Kasumi-1 (cell line): ENCODE data around the gene PDIA5.

Source experiments
- DNase-seq, 2 experiments: peaks; one replicate each; lab custom pipeline; 2025; lab: John Stamatoyannopoulos, UW

The PDIA5 gene

DNA sequence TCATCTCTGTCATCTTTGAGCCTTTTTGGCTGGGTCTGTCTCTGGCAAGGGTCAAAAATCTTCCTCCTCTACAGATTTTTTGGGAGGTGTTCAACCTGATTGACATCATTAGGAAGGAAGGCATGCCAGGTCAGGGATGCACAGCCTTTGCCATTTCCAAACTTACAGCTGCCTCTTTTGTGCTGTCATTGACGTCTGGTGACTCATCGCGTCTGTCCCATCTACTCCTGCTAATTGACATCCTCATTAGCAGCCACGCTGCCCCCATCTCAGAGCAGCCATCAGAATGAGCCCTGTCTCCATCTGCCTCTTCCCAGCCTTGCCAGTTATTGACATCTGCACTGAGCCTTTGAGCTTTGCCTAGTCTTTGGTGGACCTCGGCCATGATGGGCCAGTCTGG is 53.0 kb downstream of the PDIA5 start:
- DNase-seq, result no peak

DNA sequence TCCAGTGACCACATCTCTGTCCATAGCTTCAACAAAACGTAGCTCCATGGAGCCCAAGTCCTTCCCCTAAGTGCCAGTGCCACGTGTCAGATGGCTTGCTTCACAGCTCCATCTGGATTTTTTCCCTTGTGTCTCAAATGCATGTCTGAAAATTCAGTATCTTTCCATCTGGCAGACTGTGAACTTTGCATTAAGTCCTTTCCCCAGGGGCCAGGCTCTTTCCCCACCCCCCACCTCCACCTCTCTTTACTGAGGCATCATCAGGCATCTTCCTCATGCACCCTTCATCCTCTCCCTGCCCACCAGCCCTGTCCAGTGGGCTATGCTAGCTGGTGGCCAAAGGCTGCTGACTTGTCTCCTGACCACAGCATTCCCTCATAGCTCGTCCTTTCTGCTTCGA is 53.7 kb downstream of the PDIA5 start:
- no peak for DNase-seq

DNA sequence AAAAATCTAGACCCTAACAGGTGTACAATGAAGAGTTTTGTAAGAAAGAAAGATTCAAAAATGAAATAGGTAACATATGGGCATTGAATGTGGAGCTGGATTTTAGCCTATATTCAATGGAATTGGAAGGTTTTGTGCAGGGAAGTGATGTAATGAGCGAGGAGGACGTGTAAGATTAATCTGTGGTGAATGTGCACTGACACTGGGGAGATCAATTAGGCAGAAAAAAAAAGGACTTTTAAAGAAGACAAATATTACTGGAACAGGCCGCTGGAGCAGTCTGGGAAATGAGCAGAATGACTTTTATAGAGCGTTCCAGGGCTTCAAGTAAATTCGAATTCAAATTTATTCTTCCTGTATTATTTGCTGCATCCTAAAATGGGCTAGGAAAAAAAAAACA is 55.2 kb downstream of the PDIA5 start:
- no peak for DNase-seq

DNA sequence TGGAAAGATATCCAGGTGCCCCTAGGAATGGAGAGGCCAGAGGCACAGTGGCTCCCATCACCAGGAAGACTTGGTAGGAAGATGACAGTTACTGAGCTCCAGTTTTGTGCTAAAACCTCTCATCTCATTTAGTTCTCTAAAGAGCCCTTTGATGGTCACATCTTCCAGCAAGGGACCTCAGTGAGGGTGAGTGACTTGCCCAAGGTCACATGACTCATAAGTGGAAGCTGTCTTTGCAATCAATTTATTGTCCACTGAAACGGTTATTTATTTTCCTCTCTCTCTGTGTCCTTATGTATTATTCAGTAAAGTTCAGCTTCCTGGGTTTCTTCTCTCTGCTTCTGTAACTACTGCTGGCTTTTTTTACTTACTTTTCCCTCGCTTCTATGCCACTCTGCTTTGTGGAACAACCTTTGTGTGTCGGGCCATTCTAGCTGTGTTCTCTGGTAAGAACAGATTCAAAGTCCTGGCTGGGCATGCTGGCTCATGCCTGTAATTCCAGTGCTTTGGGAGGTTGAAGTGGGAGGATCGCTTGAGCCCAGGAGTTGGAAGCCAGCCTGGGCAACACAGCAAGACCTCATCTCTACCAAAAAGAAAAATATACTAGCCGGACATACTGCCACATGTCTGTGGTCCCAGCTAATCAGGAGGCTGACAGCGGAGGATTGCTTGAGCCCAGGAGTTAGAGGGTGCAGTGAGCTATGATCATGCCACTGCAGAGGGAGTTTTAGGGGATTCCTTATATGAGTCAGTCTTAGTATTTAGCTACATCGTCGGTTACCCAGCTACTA is 55.9 kb downstream of the PDIA5 start:
- no peak for DNase-seq

DNA sequence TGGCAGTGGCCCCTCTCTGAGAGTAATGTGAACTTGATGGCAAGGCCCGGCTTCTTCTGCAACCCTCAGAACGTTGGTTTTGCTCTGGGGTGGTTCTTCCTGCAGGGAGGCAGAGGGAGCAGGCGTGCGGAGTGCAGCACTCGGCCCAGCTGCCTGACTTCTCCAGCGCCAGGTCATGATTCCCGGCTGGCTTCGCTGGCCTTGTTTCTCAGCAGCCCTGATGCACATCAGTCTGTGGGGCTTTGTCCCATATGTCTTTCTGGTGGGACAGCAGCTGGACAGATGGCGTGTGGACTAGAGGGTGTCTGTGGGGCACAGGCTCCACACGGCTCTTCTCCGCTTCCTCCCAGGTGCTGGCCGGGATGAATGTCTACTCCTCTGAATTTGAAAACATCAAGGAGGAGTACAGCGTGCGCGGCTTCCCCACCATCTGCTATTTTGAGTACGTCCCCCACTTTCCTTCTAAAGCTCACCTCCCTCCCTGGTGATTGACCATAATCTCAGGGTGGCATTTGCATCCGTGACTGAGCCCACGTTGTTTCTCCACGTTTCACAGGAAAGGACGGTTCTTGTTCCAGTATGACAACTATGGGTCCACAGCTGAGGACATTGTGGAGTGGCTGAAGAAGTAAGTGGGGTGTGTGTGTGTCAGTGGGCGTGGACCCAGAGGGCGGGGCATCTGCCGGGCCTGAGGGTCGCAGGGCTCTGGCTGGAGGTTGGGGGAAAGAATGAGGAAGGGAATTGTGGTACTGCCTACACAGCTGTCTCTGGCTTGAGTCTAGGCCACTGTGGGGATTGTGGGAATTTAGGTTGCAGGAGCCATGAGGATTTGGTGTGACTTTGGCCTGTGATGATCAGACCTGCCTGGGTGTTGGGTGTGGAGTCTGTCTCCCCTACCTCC is 57.1 kb downstream of the PDIA5 start:
- no peak for DNase-seq

DNA sequence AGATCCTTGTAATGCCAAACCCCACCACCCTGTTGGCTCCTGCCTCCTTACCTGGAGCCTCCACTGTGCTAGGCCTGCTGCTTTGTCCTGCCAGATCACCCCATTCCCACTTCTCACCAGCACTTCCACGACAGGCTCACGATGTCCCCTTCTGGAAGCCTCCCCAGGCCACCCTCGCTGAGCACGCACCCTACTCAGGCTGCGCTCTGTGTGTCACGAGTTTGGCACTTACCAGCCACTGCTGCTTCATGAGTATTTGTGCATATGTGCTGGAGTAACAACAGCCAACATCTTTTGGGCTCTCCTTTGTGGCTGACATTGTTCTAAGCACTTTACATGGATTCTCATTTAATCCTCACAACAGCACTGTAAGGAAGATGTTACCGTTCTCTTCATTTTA is 58.1 kb downstream of the PDIA5 start:
- no peak for DNase-seq

DNA sequence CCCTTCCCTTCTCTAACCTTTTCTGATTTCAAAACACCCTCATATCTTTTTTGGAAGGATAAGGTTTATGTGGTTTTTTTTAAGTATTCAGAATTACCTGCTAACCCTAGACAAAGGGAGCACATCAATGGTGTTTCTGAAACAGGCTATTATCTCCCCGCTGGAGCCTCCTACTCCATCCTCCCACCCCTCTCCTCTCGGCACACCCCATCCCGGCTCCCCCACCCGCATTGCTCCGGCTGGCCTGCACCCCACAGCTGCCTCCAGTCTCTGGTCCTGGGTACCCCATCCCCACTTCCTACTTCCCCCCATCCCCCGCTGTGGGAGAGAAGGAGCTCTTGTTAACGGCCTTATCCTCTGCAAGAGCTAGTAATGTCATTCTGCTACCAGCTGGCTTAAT is 59.2 kb downstream of the PDIA5 start:
- no peak for DNase-seq

DNA sequence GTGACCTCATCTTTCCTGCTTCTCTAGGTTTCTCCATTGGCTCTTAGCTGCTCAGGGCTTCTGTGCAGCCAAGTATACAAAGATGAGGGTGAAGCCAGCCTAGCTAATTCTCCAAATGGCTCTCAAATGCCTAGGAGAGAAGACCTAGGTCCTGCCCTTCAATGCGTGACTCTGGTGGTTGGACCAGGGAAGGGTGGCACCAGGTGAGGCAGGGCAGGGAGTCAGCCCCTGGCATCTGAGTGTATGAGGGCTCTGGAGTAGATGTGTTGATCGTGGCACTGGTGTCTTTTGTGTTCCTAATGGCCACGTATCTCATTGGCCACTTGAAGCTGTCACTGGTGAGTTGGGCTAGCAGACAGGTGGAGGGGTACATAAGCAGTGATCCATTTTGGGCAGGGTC is 59.8 kb downstream of the PDIA5 start:
- no peak for DNase-seq

DNA sequence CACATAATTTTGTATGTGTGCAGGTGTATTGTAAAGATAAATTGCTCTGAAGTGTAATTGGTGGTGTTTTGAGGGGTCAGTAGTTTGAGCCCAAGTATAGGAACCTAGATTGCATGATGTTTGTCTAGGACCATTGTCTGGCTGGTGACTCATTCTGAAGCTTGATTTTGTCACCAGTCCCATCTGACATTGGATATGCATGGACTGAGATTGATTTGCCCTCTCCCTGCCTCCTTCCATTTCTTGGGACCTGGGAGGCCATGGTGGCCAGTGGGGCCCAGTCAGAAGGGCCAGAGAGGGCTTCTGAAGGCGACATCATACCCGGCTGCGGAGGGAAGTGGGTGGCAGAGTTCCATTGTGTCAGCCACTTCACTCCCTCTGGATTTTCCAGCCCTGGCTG is 62.3 kb downstream of the PDIA5 start:
- no peak for DNase-seq

DNA sequence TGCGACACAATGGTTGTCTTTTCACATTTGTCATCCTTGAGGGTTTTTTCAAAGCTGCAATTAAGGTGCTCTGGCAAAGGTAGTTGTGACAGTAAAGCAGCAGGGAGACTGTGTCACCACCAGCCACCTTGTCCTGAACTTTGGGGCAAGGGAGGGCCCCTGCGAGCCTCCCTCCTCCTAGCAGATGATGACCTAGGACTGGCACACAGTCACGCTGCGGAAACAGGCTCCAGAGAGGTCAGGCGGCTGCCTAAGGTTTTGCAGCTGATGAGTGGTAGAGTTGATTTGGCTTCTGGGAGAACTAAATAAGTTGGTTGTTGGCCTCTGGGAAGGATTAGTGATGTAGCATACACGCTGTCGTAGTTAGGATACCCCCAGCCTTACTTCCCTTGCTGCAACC is 62.7 kb downstream of the PDIA5 start:
- DNase-seq, result no peak

DNA sequence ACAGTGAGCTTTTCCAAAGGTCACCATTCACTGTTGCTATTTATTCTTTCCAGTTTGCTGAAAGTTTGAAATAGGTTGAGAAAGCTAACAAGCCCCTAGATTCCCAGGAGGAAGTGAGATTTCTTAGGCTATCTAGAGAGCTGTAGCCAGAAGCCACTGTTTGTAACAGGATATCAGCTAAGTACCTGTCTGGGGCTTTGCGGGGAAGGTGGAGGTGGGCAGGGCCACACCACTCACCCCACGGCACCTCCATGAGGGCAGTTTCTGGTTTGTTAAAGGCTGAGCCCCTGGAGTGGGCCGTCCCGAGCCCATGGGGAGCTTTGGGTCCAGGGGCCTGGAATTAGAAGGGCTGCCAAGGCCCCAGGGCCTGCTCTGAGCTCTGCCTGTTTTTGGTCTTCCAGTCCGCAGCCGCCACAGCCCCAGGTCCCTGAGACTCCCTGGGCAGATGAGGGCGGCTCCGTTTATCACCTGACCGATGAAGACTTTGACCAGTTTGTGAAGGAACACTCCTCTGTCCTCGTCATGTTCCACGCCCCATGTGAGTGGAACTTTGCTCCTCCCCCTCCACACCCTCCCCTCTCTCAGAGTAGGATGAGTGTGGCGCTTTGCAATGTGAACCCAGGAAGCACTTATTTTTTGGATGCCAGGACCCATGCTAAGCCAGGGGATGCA is 63.4 kb downstream of the PDIA5 start:
- DNase-seq, result no peak

DNA sequence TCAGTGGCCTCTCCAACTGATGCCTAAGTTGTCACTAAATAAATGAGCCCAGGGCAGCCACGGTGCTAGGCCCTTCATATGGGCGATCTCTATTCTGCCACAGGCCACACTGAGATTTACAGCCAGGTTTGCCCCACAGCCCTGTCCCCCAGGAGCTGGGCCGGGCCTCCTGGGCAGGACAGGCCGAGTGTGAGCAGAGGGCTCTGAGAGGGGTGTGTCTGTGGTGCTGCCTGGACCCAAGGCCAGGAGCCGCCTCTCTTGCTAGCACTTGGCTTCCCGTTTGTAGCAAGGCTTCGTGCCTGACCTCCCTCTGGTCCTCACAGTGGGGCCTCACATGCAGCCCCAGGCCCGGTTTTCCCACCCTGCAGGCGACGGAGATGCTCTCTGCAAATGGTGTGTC is 67.8 kb downstream of the PDIA5 start:
- no peak for DNase-seq

DNA sequence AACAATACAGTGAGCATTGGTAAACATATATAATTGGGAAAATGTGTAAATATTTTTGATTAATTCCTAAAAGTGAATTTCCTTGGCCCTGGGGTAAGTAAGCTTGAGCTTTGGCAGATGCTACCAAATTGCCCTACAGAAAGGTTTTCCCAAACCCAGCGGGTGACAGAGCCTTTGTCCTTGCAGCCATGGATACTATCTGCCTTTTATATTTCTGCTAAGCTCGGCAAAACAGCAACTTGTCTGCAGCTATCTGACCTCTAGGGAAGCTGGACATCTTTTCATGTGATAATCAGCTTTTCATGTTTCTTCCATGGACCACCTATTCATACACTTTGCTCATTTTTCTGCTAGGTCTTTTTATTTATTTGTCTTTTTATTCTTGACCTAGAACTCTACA is 70.2 kb downstream of the PDIA5 start:
- no peak for DNase-seq

DNA sequence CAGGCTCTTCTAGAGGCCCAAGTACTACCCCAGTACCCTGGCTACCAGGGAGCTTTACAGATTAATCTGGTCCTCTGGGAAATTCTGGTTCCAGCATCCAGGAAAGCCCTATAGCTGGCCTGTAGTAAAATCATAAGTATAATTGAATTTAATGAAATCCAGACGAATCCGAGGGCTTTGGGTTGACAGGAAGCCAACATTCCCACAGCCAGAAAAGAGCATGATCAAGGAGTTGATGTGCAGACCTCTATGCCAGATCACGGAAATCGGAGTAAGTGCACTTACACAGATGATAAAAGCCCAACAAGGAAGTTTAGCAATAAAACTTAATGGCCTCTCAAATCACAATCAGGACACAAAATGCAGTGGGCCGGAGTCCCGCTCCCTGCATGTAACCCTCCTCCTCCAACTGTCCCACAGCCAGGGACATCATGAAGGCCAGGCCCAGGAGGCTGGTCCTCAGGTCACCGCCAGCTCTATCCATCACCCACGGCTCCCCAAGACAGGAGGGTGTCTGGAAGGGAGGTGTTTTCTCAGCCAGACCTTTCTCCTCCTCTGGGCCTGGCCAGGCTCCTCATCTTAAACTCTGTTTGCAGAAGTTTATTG is 72.1 kb downstream of the PDIA5 start:
- no peak for DNase-seq

DNA sequence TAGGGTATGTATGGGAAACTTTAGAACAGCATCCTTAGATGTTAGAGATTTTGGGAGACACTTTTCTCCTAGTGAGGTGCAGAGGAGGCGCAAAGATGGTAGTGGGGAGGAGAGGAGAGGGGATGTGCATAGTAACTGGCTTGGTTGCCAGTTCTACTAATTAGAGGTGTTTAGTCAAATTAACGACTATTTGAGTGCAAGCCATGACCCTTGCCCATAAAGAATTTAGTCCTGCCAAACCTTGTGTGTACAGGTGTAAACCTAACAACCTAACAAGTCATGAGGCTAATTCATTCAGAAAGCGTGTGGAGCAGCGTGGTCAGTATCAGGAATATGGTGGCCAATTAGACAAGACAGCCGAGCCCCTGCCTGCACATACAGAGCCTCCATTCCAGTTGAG is 72.7 kb downstream of the PDIA5 start:
- DNase-seq, result no peak

DNA sequence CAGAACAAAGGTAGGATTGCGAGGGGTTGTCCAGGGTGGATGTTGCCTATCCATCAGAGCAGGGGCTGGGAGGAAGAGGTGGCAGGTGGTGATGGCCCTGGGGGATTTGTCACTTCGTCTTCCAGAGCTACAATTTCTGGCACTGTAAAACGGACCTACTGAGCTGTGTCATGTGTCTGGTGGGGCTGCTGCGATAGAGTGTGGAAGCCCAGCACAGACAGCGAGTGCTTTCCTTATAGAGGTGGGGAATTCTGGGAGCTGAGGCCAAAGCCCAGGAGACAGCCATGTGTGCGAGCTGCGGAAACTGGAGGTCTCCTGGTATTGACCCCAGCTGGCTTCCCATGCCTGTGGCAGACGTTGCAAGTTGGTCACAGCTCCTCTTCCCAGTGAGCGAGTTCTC is 73.7 kb downstream of the PDIA5 start:
- DNase-seq, result no peak

DNA sequence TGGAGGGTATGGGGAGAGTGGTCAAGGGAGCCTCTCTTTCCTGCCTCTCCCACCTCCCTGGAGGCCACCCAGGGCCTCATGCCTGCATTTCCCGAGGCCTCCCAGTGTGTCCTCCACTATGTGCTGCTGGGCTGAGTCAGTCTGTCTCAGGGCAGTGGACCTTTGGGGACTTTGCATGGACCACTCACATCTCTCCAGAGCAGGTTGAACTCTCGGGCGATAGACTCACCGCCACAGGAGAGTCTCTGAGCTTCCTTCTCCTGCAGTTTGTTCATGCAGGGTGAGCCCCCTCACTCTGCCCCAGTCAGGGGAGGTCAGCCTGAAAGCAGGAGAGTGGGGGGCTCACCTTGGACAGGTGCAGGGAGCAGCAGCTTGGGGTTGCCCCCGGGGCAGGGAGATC is 74.5 kb downstream of the PDIA5 start:
- no peak for DNase-seq

DNA sequence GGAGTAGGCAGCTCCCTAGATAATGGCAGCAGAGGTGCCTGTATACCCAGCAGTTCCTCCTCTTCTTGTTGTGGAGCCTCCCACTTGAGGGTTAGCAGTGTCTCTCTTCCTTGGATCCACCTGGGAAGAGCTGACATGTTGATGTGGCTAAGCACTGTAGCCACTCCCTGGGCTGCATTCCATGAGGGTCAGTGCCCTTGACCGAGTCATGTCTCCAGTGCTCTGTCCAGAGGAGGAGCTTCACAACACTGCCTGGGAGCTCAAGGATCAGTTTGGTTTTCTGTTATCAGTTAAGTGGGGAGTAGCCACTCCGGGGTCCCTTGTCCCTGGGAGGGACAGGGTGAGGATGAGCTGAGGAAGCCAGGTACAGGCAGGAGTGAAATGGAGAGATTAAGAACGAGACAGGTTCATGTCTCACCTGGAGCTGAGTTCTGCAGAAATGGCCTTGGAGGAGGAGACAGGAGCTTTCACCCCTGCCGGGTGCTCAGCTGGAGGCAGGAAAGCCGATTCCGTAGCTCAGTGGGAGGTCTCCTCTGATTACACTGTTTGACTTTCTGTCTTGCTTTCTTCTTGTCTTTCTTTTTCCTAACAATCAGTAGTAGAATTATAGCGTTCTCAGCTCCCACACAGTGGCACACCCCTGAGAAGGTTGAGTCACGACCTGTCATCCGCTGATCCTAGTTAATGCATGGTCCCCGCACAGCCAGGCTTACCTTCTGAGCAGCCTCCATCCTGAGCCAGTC is 77.0 kb downstream of the PDIA5 start:
- no peak for DNase-seq

DNA sequence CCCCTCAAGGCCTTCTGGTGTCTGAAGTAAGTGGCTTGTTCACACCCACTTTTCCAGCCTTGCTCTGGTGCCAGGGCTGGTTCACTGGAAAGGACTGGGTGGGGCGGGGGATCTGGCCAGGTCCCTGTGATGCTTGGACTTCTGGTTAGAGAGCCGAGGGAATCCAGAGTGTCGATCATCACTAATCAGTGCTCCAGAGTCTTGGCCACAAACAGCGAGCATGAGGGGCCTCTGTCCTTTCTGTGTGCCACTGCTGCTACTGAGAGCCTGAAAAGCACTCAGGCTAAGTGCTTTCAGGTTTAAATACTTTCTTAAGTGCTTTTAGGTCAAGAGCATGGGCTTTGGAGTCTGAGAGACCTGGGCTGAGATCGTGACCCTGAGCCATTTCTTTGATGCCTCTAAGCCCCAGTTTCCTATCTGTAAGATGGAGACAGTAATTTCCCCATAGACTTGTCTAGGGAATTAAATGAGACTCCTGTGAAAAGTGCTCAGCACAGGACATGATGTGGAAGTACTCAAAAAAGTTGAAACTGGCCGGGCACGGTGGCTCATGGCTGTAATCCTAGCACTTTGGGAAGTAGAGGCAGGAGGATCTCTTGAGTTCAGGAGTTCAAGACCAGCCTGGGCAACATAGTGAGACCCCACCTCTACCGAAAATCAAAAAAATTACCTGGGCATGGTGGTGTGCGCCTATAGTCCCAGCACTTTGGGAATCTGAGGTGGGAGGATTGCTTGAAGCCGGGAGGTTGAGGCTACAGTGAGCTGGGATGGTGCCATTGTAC is 81.1 kb downstream of the PDIA5 start:
- no peak for DNase-seq

DNA sequence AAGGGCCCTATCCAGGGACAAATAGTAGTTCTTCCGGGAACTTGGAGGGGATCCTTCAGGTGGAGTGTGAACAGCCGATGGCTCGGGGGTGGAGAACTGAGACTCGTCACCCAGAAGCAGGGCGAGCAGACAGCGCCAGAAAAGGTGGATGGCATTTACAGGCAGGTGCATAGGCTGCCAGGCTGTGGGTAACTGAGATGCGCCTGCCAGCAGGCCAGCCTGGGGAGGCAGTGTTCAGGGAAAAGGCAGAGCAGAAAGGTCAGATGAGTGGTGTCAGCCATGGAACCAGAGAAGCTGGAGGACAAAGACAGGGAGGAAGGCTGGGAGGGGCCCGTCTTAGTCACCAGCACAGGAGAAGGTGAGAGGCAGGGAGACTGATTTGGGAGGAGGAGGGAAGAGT is 81.9 kb downstream of the PDIA5 start:
- no peak for DNase-seq

DNA sequence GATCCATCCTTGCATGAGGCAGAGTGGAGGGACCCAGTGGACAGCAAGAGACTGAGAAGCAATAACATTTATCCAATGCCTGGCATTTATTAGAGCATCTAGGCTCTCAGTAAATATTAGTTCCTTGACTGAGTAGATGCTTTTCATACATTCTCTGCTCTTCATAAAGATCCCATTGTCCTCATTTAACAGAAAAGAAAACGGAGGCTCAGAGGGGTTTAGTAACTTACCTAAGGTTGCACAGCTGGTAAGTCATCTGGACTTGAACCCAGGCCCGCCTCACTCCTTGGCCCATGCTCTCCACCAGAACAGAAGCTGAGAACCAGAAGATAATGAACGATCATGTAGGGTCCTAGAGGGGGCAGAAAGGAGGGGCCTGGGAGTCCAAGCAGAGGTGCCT is 82.7 kb downstream of the PDIA5 start:
- DNase-seq, result no peak
